ENCODE data around the gene GLB1L2. TPM values are rescaled to one million over a fixed set of nuclear protein-coding genes. Genes with fewer than 3 reads are reported as not detected.

The GLB1L2 gene
- total and polyA plus RNA-seq, 2 donors (not counting 1 experiment from before 2014, with no cell fraction given) = under 0.01 to 0.11 TPM

DNA sequence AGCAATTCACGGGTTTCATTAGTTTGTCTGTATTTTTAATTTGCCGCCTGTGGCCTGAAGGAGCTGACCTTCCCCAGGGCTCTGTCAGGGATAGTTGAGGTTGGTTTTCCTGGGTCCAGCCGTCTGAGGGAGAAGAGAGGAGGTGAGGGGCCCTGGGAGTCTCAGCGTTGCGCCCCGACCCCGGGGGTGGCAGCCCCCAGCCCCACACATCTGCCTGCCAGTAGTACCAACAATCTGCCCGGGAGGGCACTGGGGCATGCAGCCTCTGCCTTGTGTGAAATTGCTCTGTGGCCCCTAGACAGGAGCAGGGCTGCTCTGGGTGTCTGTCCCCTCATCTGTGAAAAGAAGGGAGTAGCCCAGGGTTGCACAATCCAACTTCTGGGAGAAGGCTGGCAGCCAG is 73.6 kb downstream of the GLB1L2 start:
- Histone ChIP-seq H3K4me2 (ENCODE audit: extremely low read depth, insufficient read depth, low read length) (no peak overlapping the region), H3K9ac (ENCODE audit: insufficient read depth, low read length) (no peak overlapping the region), H3K36me3 (ENCODE audit: control insufficient read depth, insufficient read depth, low read length) (no peaks in the 10 kb centered on the region), H4K20me1 (ENCODE audit: control insufficient read depth, extremely low read depth, insufficient read depth, low read length) (no peaks in the 10 kb centered on the region), H3K4me3 (replicated peaks in 1 of 4; ENCODE audit: control extremely low read depth in 1 of 4, insufficient read depth in 1 of 4, low read depth in 3 of 4, low read length in 4 of 4) (no peak overlapping the region), H2AFZ (ENCODE audit: low read length) (no peak overlapping the region), H3K27ac (ENCODE audit: insufficient read depth, low read length) (no peak overlapping the region), H3K4me1 (ENCODE audit: control insufficient read depth, extremely low read depth, insufficient read depth, low read length) (no peaks in the 10 kb centered on the region), H3K27me3 (ENCODE audit: control insufficient read depth, insufficient read depth, low read length) (no peaks in the 10 kb centered on the region), H3K79me2 (ENCODE audit: control insufficient read depth, insufficient read depth, low read length) (no peaks in the 10 kb centered on the region), H3K9me3 (ENCODE audit: control insufficient read depth, insufficient read depth, low read depth, low read length) (no peaks in the 10 kb centered on the region)
- DNase-seq (ENCODE audit: low read depth in 2 of 2) = no peak
- TF ChIP-seq, protein P1, sequence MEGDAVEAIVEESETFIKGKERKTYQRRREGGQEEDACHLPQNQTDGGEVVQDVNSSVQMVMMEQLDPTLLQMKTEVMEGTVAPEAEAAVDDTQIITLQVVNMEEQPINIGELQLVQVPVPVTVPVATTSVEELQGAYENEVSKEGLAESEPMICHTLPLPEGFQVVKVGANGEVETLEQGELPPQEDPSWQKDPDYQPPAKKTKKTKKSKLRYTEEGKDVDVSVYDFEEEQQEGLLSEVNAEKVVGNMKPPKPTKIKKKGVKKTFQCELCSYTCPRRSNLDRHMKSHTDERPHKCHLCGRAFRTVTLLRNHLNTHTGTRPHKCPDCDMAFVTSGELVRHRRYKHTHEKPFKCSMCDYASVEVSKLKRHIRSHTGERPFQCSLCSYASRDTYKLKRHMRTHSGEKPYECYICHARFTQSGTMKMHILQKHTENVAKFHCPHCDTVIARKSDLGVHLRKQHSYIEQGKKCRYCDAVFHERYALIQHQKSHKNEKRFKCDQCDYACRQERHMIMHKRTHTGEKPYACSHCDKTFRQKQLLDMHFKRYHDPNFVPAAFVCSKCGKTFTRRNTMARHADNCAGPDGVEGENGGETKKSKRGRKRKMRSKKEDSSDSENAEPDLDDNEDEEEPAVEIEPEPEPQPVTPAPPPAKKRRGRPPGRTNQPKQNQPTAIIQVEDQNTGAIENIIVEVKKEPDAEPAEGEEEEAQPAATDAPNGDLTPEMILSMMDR (conservative IDR thresholded peaks at IDR 0.05 in 1 of 2, IDR thresholded peaks at IDR 0.05 in 1 of 2; ENCODE audit: low read depth in 1 of 2, low read length in 2 of 2) = no peak
- no peak for TF ChIP-seq EZH2 (IDR thresholded peaks at IDR 0.05; ENCODE audit: low read length, missing control alignments)

DNA sequence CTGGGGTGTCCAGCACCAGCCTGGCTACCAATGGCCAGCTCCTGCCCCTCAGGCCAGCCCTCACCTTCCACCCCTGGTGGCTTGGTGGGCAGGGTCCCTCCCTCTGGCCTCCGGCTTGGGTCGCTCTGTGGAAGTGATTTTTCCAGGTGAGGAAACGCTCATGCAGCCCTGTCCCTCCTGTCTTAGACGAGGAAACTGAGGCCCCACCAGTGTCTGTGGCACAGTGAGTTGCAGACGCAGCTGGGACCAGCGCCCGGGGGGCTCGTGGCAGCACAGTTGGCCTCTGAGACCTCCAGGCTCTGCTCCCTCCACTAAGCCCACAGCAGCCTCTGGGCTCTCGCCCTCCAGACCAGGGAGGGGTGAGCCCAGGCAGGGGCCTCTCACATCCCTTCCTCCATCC is 74.1 kb downstream of the GLB1L2 start:
- no peak for DNase-seq (ENCODE audit: low read depth in 2 of 2)
- Histone ChIP-seq H4K20me1 (ENCODE audit: control insufficient read depth, extremely low read depth, insufficient read depth, low read length) (no peaks in the 10 kb centered on the region), H3K4me2 (ENCODE audit: extremely low read depth, insufficient read depth, low read length) (no peak overlapping the region), H3K4me1 (ENCODE audit: control insufficient read depth, extremely low read depth, insufficient read depth, low read length) (no peaks in the 10 kb centered on the region), H3K36me3 (ENCODE audit: control insufficient read depth, insufficient read depth, low read length) (no peaks in the 10 kb centered on the region), H3K9ac (ENCODE audit: insufficient read depth, low read length) (no peak overlapping the region), H3K4me3 (replicated peaks in 1 of 4; ENCODE audit: control extremely low read depth in 1 of 4, insufficient read depth in 1 of 4, low read depth in 3 of 4, low read length in 4 of 4) (no peak overlapping the region), H3K27me3 (ENCODE audit: control insufficient read depth, insufficient read depth, low read length) (no peaks in the 10 kb centered on the region), H3K27ac (ENCODE audit: insufficient read depth, low read length) (no peak overlapping the region), H2AFZ (ENCODE audit: low read length) (no peak overlapping the region), H3K79me2 (ENCODE audit: control insufficient read depth, insufficient read depth, low read length) (no peaks in the 10 kb centered on the region), H3K9me3 (ENCODE audit: control insufficient read depth, insufficient read depth, low read depth, low read length) (no peaks in the 10 kb centered on the region)
- TF ChIP-seq, protein P1 (conservative IDR thresholded peaks at IDR 0.05 in 1 of 2, IDR thresholded peaks at IDR 0.05 in 1 of 2; ENCODE audit: low read depth in 1 of 2, low read length in 2 of 2) = no peak
- no peak for TF ChIP-seq EZH2 (IDR thresholded peaks at IDR 0.05; ENCODE audit: low read length, missing control alignments)

DNA sequence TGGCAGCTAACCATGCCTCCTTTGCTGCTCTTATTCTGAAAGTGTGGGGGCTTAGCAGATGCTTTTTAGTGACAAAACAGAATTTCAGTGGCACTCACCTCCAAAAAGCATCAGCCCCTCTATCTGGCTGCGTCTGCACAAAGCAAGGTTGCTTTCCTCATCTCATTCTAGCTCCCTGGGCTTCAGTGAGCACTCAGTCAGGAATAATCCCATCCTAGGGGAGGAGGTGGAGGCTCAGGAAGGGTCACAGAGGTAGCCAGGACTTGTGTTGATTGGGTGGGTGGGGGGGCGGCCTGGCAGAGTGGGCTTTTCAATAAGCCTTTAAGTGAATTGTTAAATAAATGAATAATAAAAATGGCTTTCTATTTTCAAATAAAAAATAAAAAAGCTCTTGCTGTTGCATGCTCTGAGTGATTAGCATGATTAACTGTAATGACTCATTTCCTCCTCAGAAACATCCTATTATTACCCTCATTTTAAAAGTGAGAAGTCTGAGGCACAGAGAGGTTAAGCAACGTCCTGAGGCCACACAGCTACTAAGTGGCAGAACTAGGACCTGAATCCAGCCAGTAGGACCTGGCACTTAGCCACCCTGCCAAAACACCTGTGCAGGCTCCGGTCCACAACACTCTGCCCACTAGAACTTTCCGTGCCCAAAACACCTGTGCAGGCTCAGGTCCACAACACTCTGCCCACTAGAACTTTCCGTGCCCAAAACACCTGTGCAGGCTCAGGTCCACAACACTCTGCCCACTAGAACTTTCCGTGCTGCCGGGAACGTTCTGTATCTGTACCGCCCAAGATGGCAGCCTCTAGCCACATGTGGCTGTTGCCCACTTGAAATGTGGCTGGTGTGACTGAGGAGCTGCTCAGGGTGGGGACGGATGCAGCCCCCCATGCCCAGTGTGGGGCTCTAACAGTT is 74.7 kb downstream of the GLB1L2 start:
- Histone ChIP-seq H3K27me3 (ENCODE audit: control insufficient read depth, insufficient read depth, low read length) (no peaks in the 10 kb centered on the region), H3K9ac (ENCODE audit: insufficient read depth, low read length) (no peak overlapping the region), H3K79me2 (ENCODE audit: control insufficient read depth, insufficient read depth, low read length) (no peaks in the 10 kb centered on the region), H3K36me3 (ENCODE audit: control insufficient read depth, insufficient read depth, low read length) (no peaks in the 10 kb centered on the region), H3K27ac (ENCODE audit: insufficient read depth, low read length) (no peak overlapping the region), H3K4me2 (ENCODE audit: extremely low read depth, insufficient read depth, low read length) (no peak overlapping the region), H3K4me1 (ENCODE audit: control insufficient read depth, extremely low read depth, insufficient read depth, low read length) (no peaks in the 10 kb centered on the region), H4K20me1 (ENCODE audit: control insufficient read depth, extremely low read depth, insufficient read depth, low read length) (no peaks in the 10 kb centered on the region), H3K4me3 (replicated peaks in 1 of 4; ENCODE audit: control extremely low read depth in 1 of 4, insufficient read depth in 1 of 4, low read depth in 3 of 4, low read length in 4 of 4) (no peak overlapping the region), H2AFZ (ENCODE audit: low read length) (no peak overlapping the region), H3K9me3 (ENCODE audit: control insufficient read depth, insufficient read depth, low read depth, low read length) (no peaks in the 10 kb centered on the region)
- DNase-seq (ENCODE audit: low read depth in 2 of 2) = no peak
- TF ChIP-seq, protein P1 (conservative IDR thresholded peaks at IDR 0.05 in 1 of 2, IDR thresholded peaks at IDR 0.05 in 1 of 2; ENCODE audit: low read depth in 1 of 2, low read length in 2 of 2) = no peak
- TF ChIP-seq EZH2 (IDR thresholded peaks at IDR 0.05; ENCODE audit: low read length, missing control alignments) = no peak
